ENCODE results near the gene PAX9. TPM values are rescaled to one million over a fixed set of nuclear protein-coding genes. Genes with fewer than 3 reads are reported as not detected.

Gene PAX9
- total and polyA plus RNA-seq, 2 of the 13 experiments (the other 11 are each of a cell fraction or from before 2014, with no cell fraction given), result 0.03 TPM; not detected in 1

- TF ChIP-seq ARID5B (CRISPR knock-in tag; IDR thresholded peaks at IDR 0.05) (no peak), GTF2F1 (IDR thresholded peaks at IDR 0.05; ENCODE audit: low read length) (no peak), NR2F1 (CRISPR knock-in tag; IDR thresholded peaks at IDR 0.05) (no peak), U2AF1 (optimal IDR thresholded peaks at IDR 0.05; ENCODE audit: low read depth, low read length) (no peak), ZBTB20 (CRISPR knock-in tag; IDR thresholded peaks at IDR 0.05; ENCODE audit: borderline replicate concordance, low read depth) (no peak), ZNF138 (CRISPR knock-in tag; IDR thresholded peaks at IDR 0.05; ENCODE audit: low read depth) (no peak), ONECUT2 (CRISPR knock-in tag; IDR thresholded peaks at IDR 0.05) (no peak), ZNF879 (CRISPR knock-in tag; IDR thresholded peaks at IDR 0.05) (no peak)
Measured at GRCh38 chr14:36667679-36668078, 6.0 kb downstream of the PAX9 start (continued).

GRCh38 chr14:36671149-36671548 is 9.5 kb downstream of the PAX9 start:
- ATAC-seq, result no peak

More at GRCh38 chr14:36671149-36671548, 9.5 kb downstream of the PAX9 start:
- H4K20me1 ChIP-seq (ENCODE audit: insufficient read depth, low read length), result no peaks in the 10 kb centered on the region
- H3K4me2 ChIP-seq (ENCODE audit: low read depth, low read length), result no peak overlapping the region
- DNase-seq (ENCODE audit: low spot score), result no peak
- no peak for FAIRE-seq
- no peaks in the 10 kb centered on the region for H3K36me3 ChIP-seq (replicated peaks in 1 of 2; ENCODE audit: control insufficient read depth in 1 of 2, insufficient read depth in 2 of 2, low read length in 2 of 2)
- no peaks in the 10 kb centered on the region for H3K4me1 ChIP-seq (ENCODE audit: insufficient read depth, low read length)
- H3K79me2 ChIP-seq (ENCODE audit: insufficient read depth, low read length), result no peaks in the 10 kb centered on the region
- WGBS (ENCODE audit: low lambda C conversion rate), result under 1% methylated on average over 3 of the region's 3 CpGs
- in situ Hi-C loops (cut with HindIII; ENCODE audit: extremely low pct_ligation_motif_present, low pct_unique_long_range_greater_than_20kb), result no loop called here
- peaks cover 0 to 10% of the 10 kb centered on the region in 2 experiments; a peak in 2 of 5 replicates for H3K27me3 ChIP-seq (ENCODE audit: control insufficient read depth in 1 of 2, insufficient read depth in 2 of 2, low read length in 2 of 2)
- BruUV-seq (replicated peaks), result no TSS peak
- TF ChIP-seq MAFK (conservative IDR thresholded peaks at IDR 0.05 in 1 of 2, IDR thresholded peaks at IDR 0.05 in 1 of 2; ENCODE audit: low read length in 2 of 2), result 0 out of 4 replicates have a peak, but pooled peaks of 1 of the 2 experiments have one; percentile 16
- no peak for TF ChIP-seq YEATS2 (CRISPR knock-in tag; IDR thresholded peaks at IDR 0.05; ENCODE audit: borderline replicate concordance)
- no peak overlapping the region for H3K9ac ChIP-seq (ENCODE audit: insufficient read depth, low read depth, low read length)
- intact Hi-C loops (cut with micrococcal nuclease; ENCODE audit: unreplicated experiment), result no loop called here
- ChIA-PET CTCF (ENCODE audit: low intra/inter-chr PET ratio, low total read pairs) (no interaction called here), POLR2A (no interaction called here)
- no peak overlapping the region for H2AFZ ChIP-seq (ENCODE audit: low read length)
- H3K4me3 ChIP-seq (replicated peaks in 1 of 3; ENCODE audit: insufficient read depth in 1 of 3, low read depth in 2 of 3, low read length in 3 of 3), result no peak overlapping the region
- H3K9me3 ChIP-seq (ENCODE audit: low read length), result no peaks in the 10 kb centered on the region
- H3K27ac ChIP-seq (ENCODE audit: extremely low read length, insufficient read depth, low read length), result no peak overlapping the region

All from HepG2 (cell line).